Astrocyte (in vitro differentiated cells and primary cell): ENCODE measurements around the gene GRID2. TPM values are rescaled to one million over a fixed set of nuclear protein-coding genes. Genes with fewer than 3 reads are reported as not detected.

Source experiments
- DNase-seq: peaks from one replicate; pipeline ENCODE4 v3.0.0-alpha.2; 2010; ENCODE audit warnings: low read depth
- FAIRE-seq: peaks from 2 replicates; lab custom pipeline; 2011; peaks lifted over from hg19 to GRCh38; lab: Jason Lieb, UNC
- H2AFZ ChIP-seq: 2 replicates; pipeline ENCODE4 v1.6.0; 2012; ENCODE audit warnings: low read depth, low read length, inconsistent platforms
- H3K27ac ChIP-seq: 2 replicates; pipeline ENCODE4 v1.5.1; 2011; ENCODE audit warnings: low read depth, low read length, inconsistent platforms
- H3K27me3 ChIP-seq: 2 replicates; pipeline ENCODE4 v1.6.0; 2011; ENCODE audit warnings: low read length, inconsistent platforms; ENCODE audit not compliant: insufficient read depth
- H3K36me3 ChIP-seq: 2 replicates; pipeline ENCODE4 v1.5.1; 2011; ENCODE audit warnings: low read length, inconsistent platforms; ENCODE audit not compliant: insufficient read depth
- H3K4me1 ChIP-seq: 2 replicates; pipeline ENCODE4 v1.5.1; 2011; ENCODE audit warnings: low read length, inconsistent platforms; ENCODE audit not compliant: insufficient read depth
- H3K4me2 ChIP-seq: 2 replicates; pipeline ENCODE4 v1.6.0; 2012; ENCODE audit warnings: low read length, inconsistent platforms
- H3K4me3 ChIP-seq: 2 replicates; pipeline ENCODE4 v1.5.1; 2011; ENCODE audit warnings: low read depth, mild to moderate bottlenecking, low read length, inconsistent platforms; ENCODE audit not compliant: insufficient read depth
- H3K79me2 ChIP-seq: 2 replicates; pipeline ENCODE4 v1.6.0; 2012; ENCODE audit warnings: mild to moderate bottlenecking, low read length, inconsistent platforms; ENCODE audit not compliant: insufficient read depth
- H3K9ac ChIP-seq: 2 replicates; pipeline ENCODE4 v1.6.0; 2012; ENCODE audit warnings: mild to moderate bottlenecking, low read length, inconsistent platforms
- H3K9me3 ChIP-seq: 2 replicates; pipeline ENCODE4 v1.5.1; 2012; ENCODE audit warnings: low read depth, mild to moderate bottlenecking, low read length, inconsistent platforms; ENCODE audit not compliant: insufficient read depth
- H4K20me1 ChIP-seq: 2 replicates; pipeline ENCODE4 v1.6.0; 2012; ENCODE audit warnings: low read length, inconsistent platforms; ENCODE audit not compliant: insufficient read depth
- H3K27ac Mint-ChIP-seq: one replicate; pipeline ENCODE4 v1.8.0; 2021; ENCODE audit warnings: mild to moderate bottlenecking, mixed read lengths; ENCODE audit not compliant: unreplicated experiment
- H3K27me3 Mint-ChIP-seq: one replicate; pipeline ENCODE4 v1.8.0; 2021; ENCODE audit warnings: low read depth, mixed read lengths; ENCODE audit not compliant: unreplicated experiment
- H3K36me3 Mint-ChIP-seq: one replicate; pipeline ENCODE4 v1.8.0; 2021; ENCODE audit warnings: low read depth, mixed read lengths; ENCODE audit not compliant: unreplicated experiment
- H3K4me1 Mint-ChIP-seq: one replicate; pipeline ENCODE4 v1.8.0; 2021; ENCODE audit warnings: low read depth, mixed read lengths; ENCODE audit not compliant: unreplicated experiment
- H3K4me3 Mint-ChIP-seq: one replicate; pipeline ENCODE4 v1.8.0; 2021; ENCODE audit warnings: mild to moderate bottlenecking, moderate library complexity, mixed read lengths; ENCODE audit not compliant: unreplicated experiment
- H3K9me3 Mint-ChIP-seq: one replicate; pipeline ENCODE4 v1.8.0; 2021; ENCODE audit warnings: mild to moderate bottlenecking, mixed read lengths; ENCODE audit not compliant: unreplicated experiment
- EZH2 ChIP-seq: IDR thresholded peaks from 2 replicates; pipeline ENCODE4 v1.6.1; 2012; ENCODE audit warnings: mild to moderate bottlenecking, low read length, inconsistent platforms; ENCODE audit not compliant: insufficient read depth
- total RNA-seq: library from RNA; stranded (reverse); gene quantifications from 2 replicates; pipeline ENCODE4 v1.2.1, GENCODE V29; 2021
- TF ChIP-seq, protein P1 (sequence below): IDR thresholded peaks from 2 replicates; pipeline ENCODE4 v1.5.1; 2011; ENCODE audit warnings: low read depth, mild to moderate bottlenecking, inconsistent platforms, low read length, moderate library complexity; ENCODE audit not compliant: insufficient read depth

Gene GRID2
- total RNA-seq, 1 donor from 2014 or later: 0.14 TPM

DNA sequence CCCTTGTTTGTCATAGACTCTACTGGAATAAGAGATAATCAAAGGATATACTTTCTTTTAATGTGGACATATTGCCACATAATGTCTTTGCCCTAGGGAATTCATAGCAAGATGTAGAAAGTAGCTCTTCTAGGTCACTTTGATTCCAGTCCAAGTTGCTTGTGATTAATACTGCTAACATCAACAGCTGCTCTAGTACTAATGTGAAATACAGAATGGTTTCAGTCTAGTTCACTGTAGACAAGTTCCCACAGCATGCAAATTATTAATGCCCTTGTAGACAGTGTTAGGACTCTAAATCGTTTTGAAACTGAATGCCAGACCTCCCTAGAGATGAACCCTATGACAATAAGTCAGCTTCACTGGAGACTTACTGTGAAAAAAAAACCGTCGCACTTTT lies 1030.2 kb downstream of the GRID2 start:
- no peak overlapping the region for H3K27ac ChIP-seq
- no peak overlapping the region for H3K9ac ChIP-seq
- no peaks in the 10 kb centered on the region for H3K36me3 Mint-ChIP-seq
- H3K4me1 Mint-ChIP-seq: no peaks in the 10 kb centered on the region
- H3K9me3 Mint-ChIP-seq: no peaks in the 10 kb centered on the region
- H3K27me3 ChIP-seq: no peaks in the 10 kb centered on the region
- no peaks in the 10 kb centered on the region for H3K9me3 ChIP-seq
- H3K79me2 ChIP-seq: no peaks in the 10 kb centered on the region
- TF ChIP-seq, protein P1, sequence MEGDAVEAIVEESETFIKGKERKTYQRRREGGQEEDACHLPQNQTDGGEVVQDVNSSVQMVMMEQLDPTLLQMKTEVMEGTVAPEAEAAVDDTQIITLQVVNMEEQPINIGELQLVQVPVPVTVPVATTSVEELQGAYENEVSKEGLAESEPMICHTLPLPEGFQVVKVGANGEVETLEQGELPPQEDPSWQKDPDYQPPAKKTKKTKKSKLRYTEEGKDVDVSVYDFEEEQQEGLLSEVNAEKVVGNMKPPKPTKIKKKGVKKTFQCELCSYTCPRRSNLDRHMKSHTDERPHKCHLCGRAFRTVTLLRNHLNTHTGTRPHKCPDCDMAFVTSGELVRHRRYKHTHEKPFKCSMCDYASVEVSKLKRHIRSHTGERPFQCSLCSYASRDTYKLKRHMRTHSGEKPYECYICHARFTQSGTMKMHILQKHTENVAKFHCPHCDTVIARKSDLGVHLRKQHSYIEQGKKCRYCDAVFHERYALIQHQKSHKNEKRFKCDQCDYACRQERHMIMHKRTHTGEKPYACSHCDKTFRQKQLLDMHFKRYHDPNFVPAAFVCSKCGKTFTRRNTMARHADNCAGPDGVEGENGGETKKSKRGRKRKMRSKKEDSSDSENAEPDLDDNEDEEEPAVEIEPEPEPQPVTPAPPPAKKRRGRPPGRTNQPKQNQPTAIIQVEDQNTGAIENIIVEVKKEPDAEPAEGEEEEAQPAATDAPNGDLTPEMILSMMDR: no peak
- no peak for TF ChIP-seq EZH2
- no peak overlapping the region for H3K4me3 ChIP-seq
- H3K4me1 ChIP-seq: no peaks in the 10 kb centered on the region
- H4K20me1 ChIP-seq: no peaks in the 10 kb centered on the region
- no peak overlapping the region for H3K4me3 Mint-ChIP-seq
- H3K4me2 ChIP-seq: no peak overlapping the region
- H3K27me3 Mint-ChIP-seq: no peaks in the 10 kb centered on the region
- no peak overlapping the region for H2AFZ ChIP-seq
- H3K36me3 ChIP-seq: no peaks in the 10 kb centered on the region
- no peak for DNase-seq
- FAIRE-seq: no peak
- no peak overlapping the region for H3K27ac Mint-ChIP-seq

DNA sequence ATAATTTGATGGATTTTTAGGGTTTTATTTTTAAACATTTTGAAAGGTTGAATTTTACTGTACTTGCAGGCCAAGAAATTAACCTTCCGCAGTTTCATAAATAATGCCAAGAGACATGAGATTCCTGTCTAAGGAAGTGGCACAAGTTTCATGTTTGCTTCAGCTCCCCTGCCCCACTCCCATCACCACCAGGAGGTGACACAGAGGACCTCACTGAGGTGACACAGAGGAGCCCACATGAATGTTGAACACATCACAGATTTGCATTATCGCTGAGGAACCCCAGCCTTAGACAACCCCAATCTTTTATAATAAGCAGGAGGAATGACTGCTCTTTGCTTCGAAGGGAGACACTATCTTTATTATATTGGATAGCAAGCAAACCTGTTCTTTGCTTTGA lies 1033.4 kb downstream of the GRID2 start:
- Mint-ChIP-seq H3K27me3 (no peaks in the 10 kb centered on the region), H3K36me3 (no peaks in the 10 kb centered on the region), H3K9me3 (no peaks in the 10 kb centered on the region), H3K27ac (no peak overlapping the region), H3K4me1 (no peaks in the 10 kb centered on the region), H3K4me3 (no peak overlapping the region)
- FAIRE-seq (no peak), DNase-seq (no peak)
- no peak overlapping the region for H3K4me3 ChIP-seq
- no peaks in the 10 kb centered on the region for H3K4me1 ChIP-seq
- no peaks in the 10 kb centered on the region for H3K9me3 ChIP-seq
- H3K4me2 ChIP-seq: no peak overlapping the region
- H2AFZ ChIP-seq: no peak overlapping the region
- TF ChIP-seq, protein P1: no peak
- TF ChIP-seq EZH2: no peak
- H4K20me1 ChIP-seq: no peaks in the 10 kb centered on the region
- H3K9ac ChIP-seq: no peak overlapping the region
- H3K79me2 ChIP-seq: no peaks in the 10 kb centered on the region
- no peak overlapping the region for H3K27ac ChIP-seq
- H3K36me3 ChIP-seq: no peaks in the 10 kb centered on the region
- no peaks in the 10 kb centered on the region for H3K27me3 ChIP-seq

DNA sequence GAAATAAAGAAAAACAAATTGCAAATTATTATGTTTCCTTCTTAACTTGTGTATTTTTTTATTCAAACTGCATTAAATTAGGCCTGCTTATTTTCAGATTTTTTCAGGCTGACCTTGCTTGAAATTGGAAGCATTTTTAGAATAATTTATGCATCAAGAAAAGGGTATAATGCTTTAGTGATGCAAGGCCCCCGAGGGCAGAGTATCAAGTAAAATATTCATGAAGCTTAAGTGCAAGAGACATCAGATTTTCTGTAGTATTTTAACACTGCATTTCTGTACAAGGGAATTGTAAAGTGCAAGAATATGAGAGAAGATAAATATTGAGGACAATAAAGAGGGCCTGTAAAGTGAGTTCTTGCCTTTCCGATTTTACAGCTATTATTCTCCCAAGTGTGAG lies 1039.0 kb downstream of the GRID2 start:
- no peaks in the 10 kb centered on the region for H3K36me3 Mint-ChIP-seq
- H4K20me1 ChIP-seq: no peaks in the 10 kb centered on the region

More for the DNA sequence above, 1039.0 kb downstream of the GRID2 start:
- H3K4me2 ChIP-seq: no peak overlapping the region
- TF ChIP-seq, protein P1: no peak
- TF ChIP-seq EZH2: no peak
- no peaks in the 10 kb centered on the region for H3K9me3 Mint-ChIP-seq
- H2AFZ ChIP-seq: no peak overlapping the region
- no peak overlapping the region for H3K4me3 ChIP-seq
- no peaks in the 10 kb centered on the region for H3K4me1 ChIP-seq
- no peaks in the 10 kb centered on the region for H3K79me2 ChIP-seq
- H3K9ac ChIP-seq: no peak overlapping the region
- H3K9me3 ChIP-seq: no peaks in the 10 kb centered on the region
- no peaks in the 10 kb centered on the region for H3K27me3 ChIP-seq
- H3K27ac ChIP-seq: no peak overlapping the region
- FAIRE-seq (no peak), DNase-seq (no peak)
- no peak overlapping the region for H3K4me3 Mint-ChIP-seq
- no peaks in the 10 kb centered on the region for H3K4me1 Mint-ChIP-seq
- no peaks in the 10 kb centered on the region for H3K36me3 ChIP-seq
- H3K27me3 Mint-ChIP-seq: no peaks in the 10 kb centered on the region
- H3K27ac Mint-ChIP-seq: no peak overlapping the region
